Activated CD4-positive, alpha-beta T cell treated with anti-CD3 and anti-CD28 coated beads for 1 hour (primary cell): ENCODE data around the gene WNT1.

ENCODE experiments used
- DNase-seq: peaks from one replicate; pipeline ENCODE4 v3.0.0-alpha.2; 2020

The WNT1 gene

GRCh38 chr12:48965298-48965838 is 12.8 kb upstream of the WNT1 start:
- no peak for DNase-seq

- DNase-seq: no peak
Measured at GRCh38 chr12:48966177-48966895, 11.8 kb upstream of the WNT1 start.

- DNase-seq: no peak
Measured at GRCh38 chr12:48967991-48968390, 10.1 kb upstream of the WNT1 start.

- DNase-seq: no peak
Measured at GRCh38 chr12:48968467-48968866, 9.7 kb upstream of the WNT1 start.

GRCh38 chr12:48969160-48969771 is 8.9 kb upstream of the WNT1 start:
- no peak for DNase-seq

- no peak for DNase-seq
Measured at GRCh38 chr12:48969833-48970701, 8.1 kb upstream of the WNT1 start.

GRCh38 chr12:48970702-48971334 is 7.3 kb upstream of the WNT1 start:
- DNase-seq: no peak

GRCh38 chr12:48972213-48972951 is 5.7 kb upstream of the WNT1 start:
- no peak for DNase-seq

GRCh38 chr12:48972952-48973483 is 5.1 kb upstream of the WNT1 start:
- no peak for DNase-seq

- DNase-seq: no peak
Measured at GRCh38 chr12:48973531-48973930, 4.6 kb upstream of the WNT1 start.

- DNase-seq: no peak
Measured at GRCh38 chr12:48973941-48974673, 4.0 kb upstream of the WNT1 start.

GRCh38 chr12:48977290-48978281 is 536 bp upstream of the WNT1 start:
- DNase-seq: peak; percentile 64

- no peak for DNase-seq
Measured at GRCh38 chr12:48978741-48979601, 849 bp downstream of the WNT1 start.

GRCh38 chr12:48979602-48980388 is 1.7 kb downstream of the WNT1 start:
- no peak for DNase-seq

- DNase-seq: no peak
Measured at GRCh38 chr12:48980389-48980952, 2.3 kb downstream of the WNT1 start.

- no peak for DNase-seq
Measured at GRCh38 chr12:48980953-48981756, 3.0 kb downstream of the WNT1 start.

- no peak for DNase-seq
Measured at GRCh38 chr12:48981757-48982157, 3.6 kb downstream of the WNT1 start.
